ENCODE data around the gene FASTK.

- TF ChIP-seq EZH2 (IDR thresholded peaks at IDR 0.05; ENCODE audit: insufficient read depth, poor library complexity, severe bottlenecking) (no peak), EZH2phosphoT487 (IDR thresholded peaks at IDR 0.05; ENCODE audit: insufficient read depth, low read depth) (no peak)
Observed at GRCh38 chr7:151129960-151130591, 49.5 kb upstream of the FASTK start.

Data from GM23248 (cell line).